ENCODE results near the gene USP43. TPM values are rescaled to one million over a fixed set of nuclear protein-coding genes. Genes with fewer than 3 reads are reported as not detected.

Gene USP43
- total RNA-seq, 1 donor from 2014 or later = 0.90 TPM

GRCh38 chr17:9769036-9769695, 123.8 kb downstream of the USP43 start:
- TF ChIP-seq CTCF (IDR thresholded peaks at IDR 0.05; ENCODE audit: unreplicated experiment) = no peak
- Mint-ChIP-seq H3K27me3 (ENCODE audit: unreplicated experiment) (peaks cover 2% of the 10 kb centered on the region), H3K27ac (ENCODE audit: unreplicated experiment) (no peak overlapping the region), H3K36me3 (ENCODE audit: low read depth, unreplicated experiment) (no peaks in the 10 kb centered on the region), H3K4me3 (ENCODE audit: unreplicated experiment) (no peak overlapping the region), H3K9me3 (ENCODE audit: unreplicated experiment) (no peaks in the 10 kb centered on the region), H3K4me1 (ENCODE audit: unreplicated experiment) (peaks cover 11% of the 10 kb centered on the region)
- no peak for DNase-seq (ENCODE audit: low spot score)

GRCh38 chr17:9771465-9771864, 126.1 kb downstream of the USP43 start:
- no peak for TF ChIP-seq CTCF (IDR thresholded peaks at IDR 0.05; ENCODE audit: unreplicated experiment)
- no peak for DNase-seq (ENCODE audit: low spot score)
- H3K4me1 Mint-ChIP-seq (ENCODE audit: unreplicated experiment) = peaks cover 11% of the 10 kb centered on the region
- H3K27me3 Mint-ChIP-seq (ENCODE audit: unreplicated experiment) = no peaks in the 10 kb centered on the region
- H3K36me3 Mint-ChIP-seq (ENCODE audit: low read depth, unreplicated experiment) = no peaks in the 10 kb centered on the region
- H3K27ac Mint-ChIP-seq (ENCODE audit: unreplicated experiment) = no peak overlapping the region
- no peak overlapping the region for H3K4me3 Mint-ChIP-seq (ENCODE audit: unreplicated experiment)
- H3K9me3 Mint-ChIP-seq (ENCODE audit: unreplicated experiment) = no peaks in the 10 kb centered on the region

GRCh38 chr17:9772658-9773057, 127.3 kb downstream of the USP43 start:
- no peaks in the 10 kb centered on the region for H3K36me3 Mint-ChIP-seq (ENCODE audit: low read depth, unreplicated experiment)
- H3K4me1 Mint-ChIP-seq (ENCODE audit: unreplicated experiment) = peaks cover 7% of the 10 kb centered on the region
- H3K27me3 Mint-ChIP-seq (ENCODE audit: unreplicated experiment) = no peaks in the 10 kb centered on the region
- no peak for DNase-seq (ENCODE audit: low spot score)
- H3K4me3 Mint-ChIP-seq (ENCODE audit: unreplicated experiment) = no peak overlapping the region
- no peaks in the 10 kb centered on the region for H3K9me3 Mint-ChIP-seq (ENCODE audit: unreplicated experiment)
- no peak for TF ChIP-seq CTCF (IDR thresholded peaks at IDR 0.05; ENCODE audit: unreplicated experiment)
- no peak overlapping the region for H3K27ac Mint-ChIP-seq (ENCODE audit: unreplicated experiment)

GRCh38 chr17:9776911-9777310, 131.6 kb downstream of the USP43 start:
- TF ChIP-seq CTCF (IDR thresholded peaks at IDR 0.05; ENCODE audit: unreplicated experiment) = no peak
- Mint-ChIP-seq H3K4me3 (ENCODE audit: unreplicated experiment) (no peak overlapping the region), H3K27ac (ENCODE audit: unreplicated experiment) (no peak overlapping the region), H3K9me3 (ENCODE audit: unreplicated experiment) (no peaks in the 10 kb centered on the region), H3K4me1 (ENCODE audit: unreplicated experiment) (peaks cover 7% of the 10 kb centered on the region), H3K27me3 (ENCODE audit: unreplicated experiment) (no peaks in the 10 kb centered on the region), H3K36me3 (ENCODE audit: low read depth, unreplicated experiment) (no peaks in the 10 kb centered on the region)
- DNase-seq (ENCODE audit: low spot score) = no peak

Other genes with a start within 250 kb of the USP43 start
- gene STX8, start 69.7 kb upstream of the USP43 start, total RNA-seq (ENCODE audit: unreplicated experiment) = 49.2 TPM
- gene CFAP52, start 68.9 kb upstream of the USP43 start, total RNA-seq (ENCODE audit: unreplicated experiment) = not detected
- 0.31 TPM for gene DHRS7C, start 146.1 kb downstream of the USP43 start, total RNA-seq (ENCODE audit: unreplicated experiment)
- not detected for gene GSG1L2, start 176.6 kb downstream of the USP43 start, total RNA-seq (ENCODE audit: unreplicated experiment)
- 0.15 TPM for gene GLP2R, start 180.4 kb downstream of the USP43 start, total RNA-seq (ENCODE audit: unreplicated experiment)